Endothelial cell of umbilical vein (primary cell): ENCODE data around the gene ZNF407. TPM values are rescaled to one million over a fixed set of nuclear protein-coding genes. Genes with fewer than 3 reads are reported as not detected.

ENCODE experiments used
- BruUV-seq: library from RNA; stranded (reverse); fragments of 400-500 nt; replicated peaks from 2 replicates; lab custom pipeline; 2021; lab: Mats Ljungman, UMichigan
- CTCF ChIA-PET: fragments of 300-600, 350-600 bp; sonication (Branson Sonifier 250); formaldehyde crosslinking; loops from one replicate; lab custom pipeline; 2021; ENCODE audit warnings: antibody characterized with exemption, inconsistent platforms; lab: Charles Lee
- POLR2A ChIA-PET: fragments of 300-600, 350-600 bp; sonication (Branson Sonifier 250); formaldehyde crosslinking; loops from one replicate; lab custom pipeline; 2021; ENCODE audit warnings: antibody characterized with exemption, inconsistent platforms; lab: Charles Lee
- DNase-seq: peaks from one replicate; pipeline ENCODE4 v3.0.0-alpha.2; 2011; ENCODE audit warnings: low read depth, low spot score
- FAIRE-seq: peaks from 2 replicates; lab custom pipeline; 2011; peaks lifted over from hg19 to GRCh38; lab: Jason Lieb, UNC
- H2AFZ ChIP-seq: 2 replicates; pipeline ENCODE4 v1.6.0; 2012; ENCODE audit warnings: low read depth, low read length, control low read depth, inconsistent platforms
- H3K27ac ChIP-seq: 2 replicates; pipeline ENCODE4 v1.5.1; 2011; ENCODE audit warnings: low read depth, mild to moderate bottlenecking, control low read depth, low read length, moderate library complexity; ENCODE audit not compliant: insufficient read depth
- H3K27me3 ChIP-seq, 2 experiments: 2 replicates each; pipeline versions ENCODE4 v1.6.0 to v1.6.1; 2011; ENCODE audit warnings: low read length in 2 of 2, mixed read lengths in 1 of 2; ENCODE audit not compliant: control insufficient read depth in 2 of 2, insufficient read depth in 2 of 2
- H3K36me3 ChIP-seq, 2 experiments: 2 replicates in 1 of 2; 3 replicates in 1 of 2; pipeline ENCODE4 v1.5.1; 2011; ENCODE audit warnings: low read length in 2 of 2, mild to moderate bottlenecking in 1 of 2, moderate library complexity in 1 of 2; ENCODE audit not compliant: control insufficient read depth in 2 of 2, insufficient read depth in 2 of 2; ENCODE audit errors: extremely low read depth in 1 of 2
- H3K4me1 ChIP-seq: 3 replicates; pipeline ENCODE4 v1.5.1; 2011; ENCODE audit warnings: mild to moderate bottlenecking, low read length; ENCODE audit not compliant: control insufficient read depth, insufficient read depth; ENCODE audit errors: extremely low read depth
- H3K4me2 ChIP-seq: 2 replicates; pipeline ENCODE4 v1.6.1; 2011; ENCODE audit warnings: low read length, control low read depth, mixed read lengths; ENCODE audit not compliant: insufficient read depth
- H3K4me3 ChIP-seq, 3 experiments: fragments of 200-600 bp in 1 of 3; sonication (generic), shearing (Covaris generic) in 1 of 3; replicated peaks in 1 of 3; 2 replicates each; pipeline ENCODE4 v1.5.1; 2011 to 2016; ENCODE audit warnings: control low read depth in 3 of 3, low read length in 3 of 3, mild to moderate bottlenecking in 2 of 3, inconsistent platforms in 1 of 3, low read depth in 1 of 3, moderate library complexity in 1 of 3; ENCODE audit not compliant: insufficient read depth in 1 of 3
- H3K79me2 ChIP-seq: 2 replicates; pipeline ENCODE4 v1.6.0; 2012; ENCODE audit warnings: low read length, inconsistent platforms; ENCODE audit not compliant: control insufficient read depth, insufficient read depth
- H3K9ac ChIP-seq: replicated peaks from 2 replicates; pipeline ENCODE3; 2011; ENCODE audit warnings: low read length, control low read depth; ENCODE audit not compliant: insufficient read depth; ENCODE audit errors: extremely low read depth
- H3K9me1 ChIP-seq: replicated peaks from 3 replicates; pipeline ENCODE4 v1.6.0; 2011; ENCODE audit warnings: mild to moderate bottlenecking, low read length; ENCODE audit not compliant: control insufficient read depth, insufficient read depth; ENCODE audit errors: extremely low read depth
- H3K9me3 ChIP-seq: replicated peaks from 2 replicates; pipeline ENCODE4 v1.5.1; 2012; ENCODE audit warnings: low read length, inconsistent platforms; ENCODE audit not compliant: control insufficient read depth, insufficient read depth
- H4K20me1 ChIP-seq: replicated peaks from 2 replicates; pipeline ENCODE3; 2011; ENCODE audit warnings: mild to moderate bottlenecking, low read length; ENCODE audit not compliant: control insufficient read depth, insufficient read depth; ENCODE audit errors: extremely low read depth
- EZH2 ChIP-seq: IDR thresholded peaks from 2 replicates; pipeline ENCODE4 v1.6.1; 2012; ENCODE audit warnings: borderline replicate concordance, low read depth, mild to moderate bottlenecking, moderate library complexity, low read length, inconsistent platforms; ENCODE audit not compliant: severe bottlenecking
- FOS ChIP-seq: IDR thresholded peaks from 2 replicates; pipeline ENCODE4 v1.6.1; 2011; ENCODE audit warnings: mild to moderate bottlenecking, low read length, moderate library complexity, borderline replicate concordance; ENCODE audit not compliant: insufficient read depth
- GATA2 ChIP-seq: IDR thresholded peaks from 2 replicates; pipeline ENCODE4 v1.7.0; 2011; ENCODE audit warnings: low read depth, mild to moderate bottlenecking, moderate library complexity, mixed read lengths, low read length; ENCODE audit not compliant: insufficient read length, insufficient read depth
- JUN ChIP-seq: IDR thresholded peaks from 2 replicates; pipeline ENCODE4 v1.6.1; 2011; ENCODE audit warnings: borderline replicate concordance, low read depth; ENCODE audit not compliant: insufficient read length, insufficient read depth
- MAX ChIP-seq: IDR thresholded peaks from 2 replicates; pipeline ENCODE4 v1.6.1; 2011; ENCODE audit not compliant: insufficient read depth, insufficient read length
- MYC ChIP-seq: IDR thresholded peaks from one replicate; pipeline ENCODE4 v1.6.1; 2011; ENCODE audit warnings: mild to moderate bottlenecking, low read depth, low read length
- POLR2A ChIP-seq: IDR thresholded peaks from 2 replicates; pipeline ENCODE4 v1.6.1; 2012; ENCODE audit warnings: low read depth, mild to moderate bottlenecking, control low read depth, low read length
- POLR2AphosphoS5 ChIP-seq: IDR thresholded peaks from 2 replicates; pipeline ENCODE4 v1.6.1; 2012; ENCODE audit warnings: low read depth, mild to moderate bottlenecking, control low read depth, low read length, moderate library complexity; ENCODE audit not compliant: insufficient read depth
- dilution Hi-C: fragments of 300-500 bp; cut with MboI; formaldehyde crosslinking; loops from one replicate; pipeline ENCODE4 v1.15.0; 2019; ENCODE audit warnings: low sequenced_read_pairs; ENCODE audit not compliant: extremely low pct_ligation_motif_present
- intact Hi-C: fragments of 100-400 bp; cut with micrococcal nuclease; formaldehyde crosslinking; loops from one replicate; pipeline ENCODE4 v1.10.0; 2022
- polyA plus RNA-seq, 4 experiments: library from polyadenylated mRNA; depleted of rRNA in 3 of 4; stranded (reverse) in 3 of 4; unstranded in 1 of 4; fragments of >200 nt; gene quantifications; 2 replicates each; pipeline versions ENCODE4 v1.2.1 to v1.2.3, GENCODE V29; 2011 to 2012; ENCODE audit warnings: missing spikeins in 1 of 4
- total RNA-seq: library from RNA; stranded (reverse); gene quantifications from 2 replicates; pipeline ENCODE4 v1.2.3, GENCODE V29; 2021
- TF ChIP-seq, protein P1 (sequence below), 2 donors: IDR thresholded peaks; 1 replicate in 1 of 2; 2 replicates in 1 of 2; pipeline ENCODE4 v1.5.1; 2011; ENCODE audit warnings: low read length in 2 of 2, mild to moderate bottlenecking in 2 of 2, moderate library complexity in 2 of 2, control low read depth in 1 of 2, inconsistent platforms in 1 of 2, low read depth in 1 of 2; ENCODE audit not compliant: insufficient read depth in 1 of 2; ENCODE audit errors: extremely low read depth in 1 of 2

The ZNF407 gene
- total and polyA plus RNA-seq, 2 donors (not counting 3 experiments of a cell fraction or from before 2014, with no cell fraction given) = 3.8 to 20.1 TPM

GRCh38 chr18:74873629-74874028, 276.0 kb downstream of the ZNF407 start:
- H3K4me2 ChIP-seq = no peak overlapping the region
- no TSS peak for BruUV-seq
- ChIA-PET CTCF (no interaction called here), POLR2A (no interaction called here)
- H2AFZ ChIP-seq = no peak overlapping the region
- intact Hi-C loops (no loop called here), dilution Hi-C loops (no loop called here)
- FAIRE-seq = no peak
- no peak overlapping the region for H3K4me3 ChIP-seq
- H3K9me1 ChIP-seq = no peaks in the 10 kb centered on the region
- no peaks in the 10 kb centered on the region for H4K20me1 ChIP-seq
- H3K79me2 ChIP-seq = no peaks in the 10 kb centered on the region
- no peaks in the 10 kb centered on the region for H3K36me3 ChIP-seq
- no peak for DNase-seq
- no peaks in the 10 kb centered on the region for H3K4me1 ChIP-seq
- TF ChIP-seq MAX (no peak), GATA2 (no peak), POLR2A (no peak), JUN (no peak), POLR2AphosphoS5 (no peak), MYC (no peak), EZH2 (no peak), FOS (no peak)
- TF ChIP-seq, protein P1, sequence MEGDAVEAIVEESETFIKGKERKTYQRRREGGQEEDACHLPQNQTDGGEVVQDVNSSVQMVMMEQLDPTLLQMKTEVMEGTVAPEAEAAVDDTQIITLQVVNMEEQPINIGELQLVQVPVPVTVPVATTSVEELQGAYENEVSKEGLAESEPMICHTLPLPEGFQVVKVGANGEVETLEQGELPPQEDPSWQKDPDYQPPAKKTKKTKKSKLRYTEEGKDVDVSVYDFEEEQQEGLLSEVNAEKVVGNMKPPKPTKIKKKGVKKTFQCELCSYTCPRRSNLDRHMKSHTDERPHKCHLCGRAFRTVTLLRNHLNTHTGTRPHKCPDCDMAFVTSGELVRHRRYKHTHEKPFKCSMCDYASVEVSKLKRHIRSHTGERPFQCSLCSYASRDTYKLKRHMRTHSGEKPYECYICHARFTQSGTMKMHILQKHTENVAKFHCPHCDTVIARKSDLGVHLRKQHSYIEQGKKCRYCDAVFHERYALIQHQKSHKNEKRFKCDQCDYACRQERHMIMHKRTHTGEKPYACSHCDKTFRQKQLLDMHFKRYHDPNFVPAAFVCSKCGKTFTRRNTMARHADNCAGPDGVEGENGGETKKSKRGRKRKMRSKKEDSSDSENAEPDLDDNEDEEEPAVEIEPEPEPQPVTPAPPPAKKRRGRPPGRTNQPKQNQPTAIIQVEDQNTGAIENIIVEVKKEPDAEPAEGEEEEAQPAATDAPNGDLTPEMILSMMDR (IDR thresholded peaks at IDR 0.05; ENCODE audit: extremely low read depth in 1 of 2, insufficient read depth in 1 of 2, low read depth in 1 of 2, low read length in 2 of 2) = no peak
- no peak overlapping the region for H3K9ac ChIP-seq
- H3K27me3 ChIP-seq = no peaks in the 10 kb centered on the region
- no peaks in the 10 kb centered on the region for H3K9me3 ChIP-seq
- H3K27ac ChIP-seq = no peak overlapping the region
